ENCODE data around the gene REM1.
"Not testable (repeated sequence)": the region's sequence is repeated elsewhere in the genome, so short reads cannot be mapped to it uniquely, and the experiment has no call there.

The REM1 gene

DNA sequence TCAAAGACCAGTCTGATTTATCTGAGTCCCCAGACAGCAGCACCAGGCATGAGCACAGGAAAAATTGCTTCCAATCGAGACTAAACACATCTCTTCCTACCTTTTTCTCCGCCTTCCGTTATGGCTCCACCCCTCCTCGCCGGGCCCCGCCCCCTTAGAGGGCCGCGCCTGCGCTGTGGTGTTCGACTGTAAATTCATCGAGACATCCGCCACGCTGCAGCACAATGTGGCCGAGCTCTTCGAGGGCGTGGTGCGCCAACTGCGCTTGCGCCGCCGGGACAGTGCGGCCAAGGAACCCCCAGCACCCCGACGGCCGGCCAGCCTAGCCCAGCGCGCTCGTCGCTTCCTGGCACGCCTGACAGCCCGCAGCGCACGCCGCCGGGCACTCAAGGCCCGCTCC is 8.9 kb downstream of the REM1 start:
- no peak for DNase-seq (ENCODE audit: low read depth, low spot score)

DNA sequence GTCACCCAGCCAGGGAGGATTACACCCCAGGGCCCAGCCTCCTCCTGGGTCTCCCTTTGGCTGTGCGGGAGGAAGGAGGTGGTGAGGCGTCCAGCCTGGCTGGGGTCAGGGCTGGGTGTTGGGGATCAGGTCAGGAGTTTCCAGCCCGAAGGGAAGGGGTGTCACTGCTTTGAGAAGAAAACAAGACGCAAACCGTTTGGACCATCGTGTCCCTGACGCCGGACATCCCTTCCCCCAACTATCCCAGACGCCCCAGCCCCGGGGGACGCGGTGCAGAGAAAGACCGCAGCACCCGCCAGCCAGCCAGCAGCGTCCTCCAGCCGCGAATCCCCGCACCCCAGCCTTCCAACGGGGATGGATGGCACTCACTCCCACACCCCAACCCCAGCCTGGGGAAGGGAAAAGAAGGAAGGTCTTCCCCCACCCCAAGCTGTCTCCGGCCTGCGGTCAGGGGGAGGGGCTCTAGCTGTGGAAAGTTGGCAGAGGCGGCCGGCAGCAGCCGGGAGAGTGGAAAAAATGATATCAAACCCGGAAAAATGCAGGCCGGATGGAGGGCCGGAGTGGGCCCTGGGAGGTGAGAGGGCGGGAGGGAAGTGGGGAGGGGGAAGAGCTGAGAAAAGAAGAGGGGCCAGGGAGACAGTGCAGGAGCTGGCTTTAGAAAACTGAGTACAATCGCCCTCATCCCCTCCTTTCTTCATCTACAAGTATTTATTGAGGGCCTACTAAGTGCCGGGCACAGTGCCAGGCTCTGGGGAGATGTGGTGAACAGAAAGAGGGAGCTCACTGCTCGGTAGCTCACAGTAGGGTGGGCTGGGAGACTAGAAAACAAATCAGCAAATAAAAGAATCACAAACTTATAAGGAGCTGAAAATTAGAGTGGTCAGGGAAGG is 10.6 kb downstream of the REM1 start:
- no peak for DNase-seq (ENCODE audit: low read depth, low spot score)

DNA sequence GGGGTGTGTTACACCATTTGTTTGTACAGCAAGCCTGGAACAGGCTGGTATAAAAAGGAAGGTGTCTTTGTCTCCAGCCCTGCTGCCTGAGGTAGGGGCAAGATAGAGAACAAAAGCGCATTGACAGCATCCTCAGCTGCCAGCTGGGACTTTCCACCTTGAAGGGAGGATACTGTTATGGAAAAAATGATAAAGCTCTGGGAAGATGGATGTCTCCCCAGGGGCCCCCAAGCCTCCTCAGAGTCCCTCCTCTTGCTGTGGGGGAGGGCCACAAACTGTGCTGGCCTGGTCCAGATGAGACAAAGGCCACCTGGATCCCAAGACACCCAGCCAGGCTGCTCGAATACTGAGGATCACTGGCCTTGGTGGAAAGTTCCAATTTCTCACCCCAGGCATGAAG is 13.0 kb downstream of the REM1 start:
- DNase-seq (ENCODE audit: low read depth, low spot score), result no peak

DNA sequence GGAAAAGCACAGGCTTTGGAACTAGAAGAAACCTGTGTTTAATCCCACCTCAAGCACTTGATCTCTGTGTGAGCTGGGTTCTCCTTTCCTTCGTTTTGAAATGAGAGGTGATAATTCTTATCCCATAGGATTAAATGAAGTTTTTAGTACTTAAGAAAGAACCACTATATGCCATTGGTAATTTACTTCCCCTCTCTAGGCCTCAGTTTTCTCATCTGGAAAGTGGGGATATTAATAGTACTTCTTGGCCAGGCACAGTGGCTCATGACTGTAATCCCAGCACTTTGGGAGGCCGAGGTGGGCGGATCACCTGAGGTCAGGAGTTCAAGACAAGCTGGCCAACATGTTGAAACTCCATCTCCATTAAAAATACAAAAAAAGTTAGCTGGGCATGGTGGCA is 14.1 kb downstream of the REM1 start:
- no peak for DNase-seq (ENCODE audit: low read depth, low spot score)

DNA sequence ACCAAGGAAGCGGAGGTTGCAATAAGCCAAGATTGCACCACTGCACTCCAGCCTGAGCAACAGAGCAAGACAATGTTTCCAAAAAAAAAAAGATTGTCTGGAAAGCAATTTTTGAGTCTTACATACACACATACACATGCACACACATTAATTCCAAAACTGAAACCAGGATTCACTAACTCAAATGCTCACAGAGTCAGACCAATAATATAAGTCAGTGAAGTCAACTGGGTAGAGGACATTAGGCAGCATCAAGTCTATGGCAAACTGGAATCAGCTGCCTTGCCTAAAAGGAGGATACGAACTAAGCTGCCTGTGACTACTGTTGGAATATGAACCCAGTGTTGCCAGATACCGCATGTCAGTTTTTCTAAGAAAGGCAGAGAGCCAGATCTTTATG is 15.7 kb downstream of the REM1 start:
- DNase-seq (ENCODE audit: low read depth, low spot score), result no peak

DNA sequence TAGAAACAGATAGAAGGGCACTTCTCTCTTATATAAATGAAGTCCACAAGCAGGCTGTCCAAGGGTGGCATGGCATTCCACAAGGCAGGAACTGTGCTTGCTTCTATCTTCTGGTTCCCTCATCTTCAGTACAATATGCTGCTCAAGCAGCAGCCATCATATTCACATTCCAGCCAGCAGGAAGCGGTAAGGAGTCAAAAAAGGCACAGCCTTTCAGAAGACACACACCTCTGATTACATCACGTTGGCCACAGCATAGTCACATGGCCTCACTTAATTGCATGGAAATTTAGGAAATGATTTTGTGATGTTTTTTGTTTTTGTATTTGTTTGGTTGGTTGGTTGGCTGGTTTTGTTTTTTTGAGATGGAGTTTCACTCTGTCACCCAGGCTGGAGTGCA is 19.0 kb downstream of the REM1 start:
- no peak for DNase-seq (ENCODE audit: low read depth, low spot score)

DNA sequence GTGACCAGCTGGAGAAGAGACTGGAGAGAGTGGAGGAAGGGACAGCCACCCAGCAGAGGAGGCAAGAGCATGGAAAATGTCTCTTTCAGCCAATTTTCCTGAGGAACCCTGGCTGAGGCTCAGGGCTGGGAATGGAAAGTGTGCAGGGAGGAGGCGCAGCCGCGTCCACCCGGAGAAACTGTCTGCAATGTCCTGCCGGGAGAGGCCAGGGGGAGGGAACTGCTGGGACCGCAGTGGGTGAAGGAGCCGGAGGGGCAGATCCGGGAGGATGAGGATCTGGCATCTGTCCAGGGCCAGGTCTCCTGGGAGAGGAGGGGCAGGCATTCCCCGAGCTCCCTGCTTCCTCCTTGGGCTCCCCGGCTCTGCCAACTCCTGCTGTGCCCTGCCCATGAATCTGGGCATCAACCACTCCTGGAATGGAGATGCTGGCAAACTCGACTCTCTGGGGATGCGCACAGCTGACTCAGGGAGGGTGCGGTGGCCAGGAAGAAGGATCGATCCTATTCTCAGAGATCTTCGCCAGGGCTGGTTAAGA is 21.7 kb downstream of the REM1 start:
- DNase-seq (ENCODE audit: low read depth, low spot score), result no peak

DNA sequence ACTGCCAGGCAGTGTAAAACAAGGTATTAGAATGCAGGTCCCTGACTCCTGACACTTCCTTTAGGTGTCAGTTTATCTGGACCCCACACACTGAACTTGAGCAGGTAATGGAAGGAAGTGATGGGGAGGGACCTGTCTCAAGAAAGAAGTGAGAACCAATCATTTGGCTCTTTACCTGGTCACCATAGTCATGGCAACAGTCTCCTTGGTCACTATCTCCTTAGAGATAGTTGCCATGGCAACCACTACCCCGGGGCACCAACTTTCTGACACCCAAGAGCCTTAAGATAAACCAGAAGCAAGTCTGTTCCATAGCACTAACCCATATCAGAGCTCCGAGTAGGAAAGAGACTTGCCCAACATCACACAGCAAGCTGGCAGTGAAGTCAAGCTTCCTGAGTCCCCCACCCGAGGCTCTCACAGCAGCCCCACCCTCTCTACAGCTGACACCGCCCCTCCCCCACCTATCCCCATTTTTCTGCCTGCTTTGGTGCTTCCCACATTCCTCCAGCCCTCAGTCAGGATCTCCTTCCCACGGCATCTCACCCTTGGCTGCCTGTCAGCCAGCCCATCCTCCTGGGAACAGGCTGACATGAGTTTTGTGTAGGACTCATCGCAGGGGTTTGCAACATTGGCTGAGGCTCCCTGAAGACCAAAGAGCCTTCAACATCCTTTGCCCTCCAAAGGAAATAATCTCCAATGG is 22.9 kb downstream of the REM1 start:
- no peak for DNase-seq (ENCODE audit: low read depth, low spot score)

DNA sequence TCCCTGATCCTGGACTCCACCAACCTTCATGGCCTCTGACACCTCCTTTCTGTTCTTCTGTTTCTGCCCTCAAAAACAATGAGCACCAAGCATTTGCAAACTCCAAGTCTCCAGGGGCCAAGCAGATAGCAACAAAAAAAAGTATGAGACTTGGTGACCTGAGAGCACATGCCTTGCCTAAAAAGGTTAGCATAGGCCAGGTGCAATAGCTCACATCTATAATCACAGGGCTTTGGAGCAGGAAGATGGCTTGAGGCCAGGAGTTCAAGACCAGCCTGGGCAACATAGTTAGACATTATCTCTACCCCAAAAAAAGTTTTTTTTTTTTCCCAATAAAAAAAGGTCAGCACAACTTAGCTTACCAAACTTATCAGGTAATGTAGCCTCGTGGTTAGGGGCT is 25.4 kb downstream of the REM1 start:
- no peak for DNase-seq (ENCODE audit: low read depth, low spot score)

DNA sequence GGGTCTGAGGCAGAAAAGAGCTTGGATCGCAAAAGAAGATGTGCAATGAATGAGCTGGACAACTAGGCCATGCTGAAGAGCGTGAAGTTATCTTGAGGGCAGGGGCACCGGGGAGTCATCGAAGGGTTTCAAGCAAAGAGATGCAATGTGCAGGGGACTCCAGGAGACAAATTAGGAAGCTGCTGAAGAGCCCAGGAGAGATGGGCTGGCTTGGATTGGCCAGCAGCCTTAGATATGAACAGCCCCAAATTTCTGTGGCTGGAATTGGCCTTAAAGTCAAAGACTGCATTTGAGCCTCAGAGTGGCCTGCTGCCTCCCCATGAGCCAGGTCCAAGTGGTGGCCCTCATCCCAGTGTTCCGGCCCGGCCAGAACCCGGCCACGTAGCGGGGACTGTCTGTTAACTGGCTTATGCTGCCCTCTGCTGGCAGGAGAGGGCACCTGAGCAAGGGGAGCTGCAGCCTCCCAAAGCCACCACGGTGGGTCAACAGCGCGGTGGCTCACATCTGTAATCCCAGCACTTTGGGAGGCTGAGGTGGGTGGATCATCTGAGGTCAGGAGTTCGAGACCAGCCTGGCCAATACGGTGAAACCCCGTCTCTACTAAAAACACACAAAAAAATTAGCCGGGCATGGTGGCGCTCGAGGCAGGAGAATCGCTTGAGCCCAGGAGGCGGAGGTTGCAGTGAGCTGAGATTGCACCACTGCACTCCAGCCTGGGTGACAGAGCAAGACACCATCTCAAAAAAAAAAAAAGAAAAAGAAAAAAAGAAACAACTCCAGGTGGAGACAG is 28.0 kb downstream of the REM1 start:
- DNase-seq (ENCODE audit: low read depth, low spot score), result peak; percentile 64

DNA sequence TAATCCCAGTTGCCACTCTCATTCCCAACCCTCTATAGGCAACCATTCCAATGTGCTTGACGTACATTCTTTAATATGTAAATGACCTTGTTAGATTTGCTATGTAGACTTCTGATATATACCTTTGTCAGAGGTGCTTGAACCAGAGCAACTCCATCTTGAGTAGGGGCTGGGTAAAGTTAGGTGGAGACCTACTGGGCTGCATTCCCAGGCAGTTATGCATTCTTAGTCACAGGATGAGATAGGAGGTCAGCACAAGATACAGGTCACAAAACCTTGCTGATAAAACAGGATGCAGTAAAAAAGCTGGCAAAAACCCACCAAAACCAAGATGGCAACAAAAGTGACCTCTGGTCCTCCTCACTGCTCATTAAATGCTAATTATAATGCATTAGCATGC is 30.8 kb downstream of the REM1 start:
- DNase-seq (ENCODE audit: low read depth, low spot score), result no peak

DNA sequence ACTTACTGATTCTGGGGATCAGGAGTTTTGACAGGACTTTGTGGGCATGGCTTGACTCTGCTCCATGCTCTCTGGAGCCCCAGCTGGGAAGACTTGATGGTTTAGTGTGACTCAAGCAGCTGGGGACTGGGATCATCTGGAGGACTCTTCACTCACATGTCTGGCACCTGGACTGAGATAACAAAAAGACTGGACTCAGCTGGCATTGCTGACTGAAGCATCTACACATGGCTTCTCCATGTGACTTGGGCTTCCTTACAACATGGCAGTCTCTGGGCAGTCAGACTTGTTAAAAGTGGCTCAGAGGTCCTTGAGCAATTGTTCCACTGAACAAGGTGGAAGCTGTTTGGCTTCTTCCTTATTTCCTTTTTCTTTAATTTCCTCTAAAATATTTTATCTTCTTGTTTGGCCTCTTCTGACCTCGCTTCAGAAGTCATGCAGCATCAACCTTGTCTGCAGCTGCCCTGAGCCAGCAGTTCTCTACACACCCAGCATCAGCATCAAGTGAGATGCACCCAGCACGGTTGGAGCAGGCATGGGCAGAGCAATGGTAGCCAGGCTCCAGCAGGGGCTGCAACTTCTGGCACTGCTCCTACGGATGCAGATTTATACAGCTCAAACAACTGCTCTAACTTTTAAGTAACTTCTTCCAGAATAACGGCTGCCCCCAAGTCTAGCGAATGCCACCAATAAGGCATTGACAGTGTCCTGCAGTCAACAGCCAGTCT is 33.6 kb downstream of the REM1 start:
- no peak for DNase-seq (ENCODE audit: low read depth, low spot score)

DNA sequence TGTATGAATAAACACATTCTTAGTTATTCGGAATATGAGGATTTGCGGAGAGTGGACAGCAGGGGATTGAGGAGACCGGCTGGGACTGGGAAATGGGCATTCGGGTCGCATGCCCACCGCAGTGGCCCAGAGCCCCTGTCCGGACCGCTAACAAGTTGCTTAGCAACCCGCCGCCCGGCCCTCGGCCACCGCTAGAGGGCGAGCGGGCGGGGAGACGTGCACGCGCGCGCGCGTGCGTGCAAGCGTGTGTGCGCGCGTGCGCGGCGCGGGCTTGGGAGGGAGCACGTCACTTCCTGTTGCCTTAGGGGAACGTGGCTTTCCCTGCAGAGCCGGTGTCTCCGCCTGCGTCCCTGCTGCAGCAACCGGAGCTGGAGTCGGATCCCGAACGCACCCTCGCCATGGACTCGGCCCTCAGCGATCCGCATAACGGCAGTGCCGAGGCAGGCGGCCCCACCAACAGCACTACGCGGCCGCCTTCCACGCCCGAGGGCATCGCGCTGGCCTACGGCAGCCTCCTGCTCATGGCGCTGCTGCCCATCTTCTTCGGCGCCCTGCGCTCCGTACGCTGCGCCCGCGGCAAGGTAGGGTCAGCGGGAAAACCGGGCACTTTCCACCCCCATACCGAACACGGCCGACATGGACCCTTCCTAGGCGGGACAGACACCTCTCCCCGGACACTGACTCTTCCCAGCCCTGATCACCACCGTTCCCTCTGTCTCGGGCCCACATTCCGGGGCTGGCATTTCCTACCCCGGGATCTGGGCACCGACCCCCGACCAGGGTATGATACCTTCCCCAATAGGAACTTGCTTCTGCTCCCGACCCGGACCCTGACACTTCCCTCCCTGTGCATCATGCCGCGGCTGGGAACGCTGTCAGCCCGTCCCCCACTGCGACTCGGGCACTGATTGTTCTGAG is 39.3 kb downstream of the REM1 start, which contains the start of gene HM13:
Gene HM13 (plus strand): TSS at position 289 of the 918 bp plus-strand sequence. CDS start 110 bp downstream, at position 399.
- peak; percentile 75 for DNase-seq (ENCODE audit: low read depth, low spot score)

DNA sequence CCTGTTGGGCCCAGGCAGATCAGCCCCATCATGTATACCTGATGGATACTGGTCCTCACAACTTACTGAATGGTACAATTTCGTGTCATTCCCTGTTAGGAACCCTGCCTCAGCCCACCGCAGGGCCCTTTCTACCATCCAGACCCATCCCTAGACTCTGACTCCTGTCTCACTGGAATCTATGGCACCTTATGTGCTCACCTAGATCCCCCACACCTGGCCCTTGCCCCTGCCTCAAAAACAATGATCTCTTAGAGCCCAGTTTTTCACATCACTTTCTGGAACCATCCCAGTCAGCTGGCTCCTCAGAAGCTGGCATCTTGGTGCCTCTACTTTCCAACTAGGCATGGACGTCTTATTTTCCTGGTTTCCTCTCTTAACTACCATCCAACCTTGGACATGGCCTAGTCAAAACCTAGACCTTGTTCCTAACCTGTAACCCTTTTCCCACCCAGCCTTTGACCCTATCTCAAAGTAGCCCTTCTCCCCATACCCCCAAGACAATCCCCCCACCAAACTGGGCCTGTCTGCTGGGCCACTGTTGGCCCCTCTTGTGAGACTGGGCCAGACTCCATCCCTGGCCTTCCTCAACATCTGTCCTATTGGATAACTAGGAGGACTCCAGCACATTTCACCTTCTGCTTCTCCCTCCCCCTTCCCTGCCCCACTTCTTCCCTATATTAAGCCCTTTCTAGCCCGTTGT is 40.1 kb downstream of the REM1 start:
- DNase-seq (ENCODE audit: low read depth, low spot score), result no peak

DNA sequence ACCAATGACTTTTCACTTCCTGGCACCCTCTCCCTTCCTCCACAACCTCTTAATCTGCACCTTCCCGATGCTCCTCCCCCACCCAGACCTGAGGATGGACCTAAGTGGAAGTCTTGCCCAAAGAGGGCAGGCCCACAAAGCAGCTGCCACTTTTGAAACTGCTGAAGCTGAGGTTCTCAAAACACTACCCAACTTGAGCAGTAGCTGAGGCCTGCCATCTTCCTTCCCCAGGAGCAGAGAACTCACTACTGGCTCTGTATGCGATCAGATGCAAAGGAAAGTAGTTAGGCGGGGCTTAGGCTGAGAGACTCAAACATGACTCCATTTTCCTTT is 40.7 kb downstream of the REM1 start:
- no peak for DNase-seq (ENCODE audit: low read depth, low spot score)

DNA sequence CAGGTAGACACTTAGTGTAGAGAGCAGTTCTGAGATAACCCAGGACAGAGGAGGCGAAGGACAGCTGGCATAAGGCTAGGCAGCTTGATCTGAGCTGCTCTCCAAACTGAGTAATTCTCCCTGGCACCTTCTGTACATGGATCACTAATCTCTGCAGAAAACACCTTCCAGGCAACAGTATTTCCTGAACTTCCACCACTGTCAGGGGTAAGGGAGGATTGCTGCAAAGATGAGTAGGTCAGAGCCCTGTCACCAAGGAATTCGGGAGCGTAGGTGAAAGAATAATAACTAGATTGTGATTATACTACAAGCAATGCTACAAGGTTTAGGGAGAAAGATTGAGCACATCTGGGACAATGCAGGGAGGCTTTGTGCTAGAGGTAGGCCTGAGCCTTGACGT is 41.1 kb downstream of the REM1 start:
- DNase-seq (ENCODE audit: low read depth, low spot score), result no peak

DNA sequence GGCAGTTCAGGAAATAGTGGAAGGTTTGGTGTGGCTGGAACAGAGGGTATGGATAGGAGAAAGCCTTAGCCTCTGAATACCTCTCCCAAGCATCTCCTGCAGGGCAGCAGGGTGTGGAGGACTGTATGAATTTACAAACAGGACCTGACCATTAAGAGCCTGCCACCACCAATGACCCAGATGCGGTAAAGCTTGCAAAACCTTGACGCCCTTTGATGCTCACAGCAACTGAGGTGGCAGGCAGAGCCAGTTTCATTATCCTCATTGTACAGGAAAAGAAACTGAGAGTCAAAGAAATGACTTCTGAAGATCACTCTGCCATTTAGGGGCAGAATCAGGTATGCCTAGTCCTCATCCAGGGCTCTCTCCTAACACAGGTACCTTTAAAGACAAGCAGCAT is 41.6 kb downstream of the REM1 start:
- DNase-seq (ENCODE audit: low read depth, low spot score), result no peak

DNA sequence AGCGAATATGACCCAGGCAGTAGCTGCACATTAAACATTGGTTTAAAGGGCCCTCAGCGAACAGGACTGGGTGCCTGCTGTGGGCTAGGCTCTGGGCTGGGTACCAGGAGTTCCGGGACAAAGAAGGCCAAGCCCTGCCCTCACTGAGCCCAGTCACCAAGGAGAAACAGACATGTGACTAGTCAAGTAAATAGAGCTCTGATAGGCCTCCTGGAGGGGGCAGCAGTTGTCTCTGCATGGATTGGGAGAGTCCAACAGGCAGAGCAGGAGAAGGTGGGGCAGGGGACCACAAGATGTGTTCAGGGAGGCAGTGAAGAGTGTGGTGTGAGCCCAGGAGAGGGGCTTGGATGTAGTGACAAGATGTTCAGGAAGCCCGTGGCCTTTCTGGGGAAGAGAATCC is 42.3 kb downstream of the REM1 start:
- DNase-seq (ENCODE audit: low read depth, low spot score), result no peak

DNA sequence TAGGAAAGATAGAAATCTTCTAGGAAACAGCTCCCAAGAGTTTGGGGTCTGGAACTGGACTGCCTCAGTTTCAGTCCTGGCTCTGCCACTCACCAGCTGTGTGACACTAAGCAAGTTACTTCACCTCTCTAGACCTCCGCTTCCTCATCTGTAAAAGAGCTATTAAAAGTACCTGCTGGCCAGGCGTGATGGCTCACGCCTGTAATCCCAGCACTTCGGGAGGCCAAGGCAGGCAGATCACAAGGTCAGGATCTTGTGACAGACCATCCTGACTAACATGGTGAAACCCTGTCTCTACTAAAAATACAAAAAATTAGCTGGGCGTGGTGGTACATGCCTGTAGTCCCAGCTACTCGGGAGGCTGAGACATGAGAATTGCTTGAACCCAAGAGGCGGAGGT is 46.2 kb downstream of the REM1 start:
- DNase-seq (ENCODE audit: low read depth, low spot score), result not testable (repeated sequence)

DNA sequence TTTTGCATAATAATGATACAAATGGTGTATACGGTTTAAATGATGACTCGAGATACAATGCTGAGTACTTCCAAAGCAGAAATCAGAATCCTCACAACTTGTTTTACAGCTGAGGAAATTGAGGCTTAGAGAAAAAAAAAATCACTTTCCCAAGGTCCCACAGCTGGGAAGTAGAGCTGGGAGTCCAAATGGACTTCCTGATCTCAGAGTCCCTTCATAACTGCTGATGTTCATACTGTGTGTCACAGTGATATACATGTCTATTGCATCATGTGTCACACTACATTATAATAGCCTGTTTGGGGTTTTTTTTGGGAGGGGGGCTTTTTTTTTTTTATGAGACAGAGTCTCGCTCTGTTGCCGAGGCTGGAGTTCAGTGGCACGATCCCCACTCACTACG is 47.6 kb downstream of the REM1 start:
- no peak for DNase-seq (ENCODE audit: low read depth, low spot score)
